Caco-2 (cell line): ENCODE measurements around the gene RAPGEF1. TPM values are rescaled to one million over a fixed set of nuclear protein-coding genes. Genes with fewer than 3 reads are reported as not detected.

Experiments used
- BruUV-seq: library from RNA; stranded (reverse); fragments of 400-500 nt; replicated peaks from 2 replicates; lab custom pipeline; 2021; lab: Mats Ljungman, UMichigan
- CTCF ChIA-PET: fragments of 300-600 bp; sonication (Branson Sonifier 250); formaldehyde crosslinking; loops from one replicate; lab custom pipeline; 2022; ENCODE audit warnings: antibody characterized with exemption; lab: Charles Lee
- POLR2A ChIA-PET: fragments of 300-600 bp; sonication (Branson Sonifier 250); formaldehyde crosslinking; loops from one replicate; lab custom pipeline; 2022; ENCODE audit warnings: antibody characterized with exemption; lab: Charles Lee
- DNase-seq, 2 experiments: peaks; one replicate each; pipeline versions ENCODE4 v3.0.0 to v3.0.0-alpha.2; 2020 to 2022
- H3K27me3 ChIP-seq: replicated peaks from 2 replicates; pipeline ENCODE4 v1.6.0; 2011; ENCODE audit warnings: low read length; ENCODE audit not compliant: control insufficient read depth, insufficient read depth
- H3K36me3 ChIP-seq: 2 replicates; pipeline ENCODE4 v1.5.1; 2011; ENCODE audit warnings: low read length; ENCODE audit not compliant: control insufficient read depth, insufficient read depth
- H3K4me1 ChIP-seq: fragments of 250-450 bp; sonication (Bioruptor Pico); 2 replicates; pipeline ENCODE4 v1.5.1; 2020; ENCODE audit warnings: mild to moderate bottlenecking
- H3K4me3 ChIP-seq: 2 replicates; pipeline ENCODE4 v1.5.1; 2011; ENCODE audit warnings: low read depth, mild to moderate bottlenecking, control low read depth, low read length
- H3K9me3 ChIP-seq: fragments of 250-450 bp; sonication (Bioruptor Pico); 2 replicates; pipeline ENCODE4 v1.5.1; 2020; ENCODE audit warnings: mild to moderate bottlenecking, moderate library complexity
- H3K27ac Mint-ChIP-seq: one replicate; pipeline ENCODE4 v1.8.0; 2022; ENCODE audit warnings: mixed read lengths; ENCODE audit not compliant: unreplicated experiment
- H3K27me3 Mint-ChIP-seq: one replicate; pipeline ENCODE4 v1.8.0; 2022; ENCODE audit warnings: mixed read lengths; ENCODE audit not compliant: insufficient read depth, unreplicated experiment
- H3K36me3 Mint-ChIP-seq: one replicate; pipeline ENCODE4 v1.8.0; 2022; ENCODE audit warnings: mild to moderate bottlenecking, mixed read lengths; ENCODE audit not compliant: insufficient read depth, unreplicated experiment
- H3K4me1 Mint-ChIP-seq: one replicate; pipeline ENCODE4 v1.8.0; 2022; ENCODE audit warnings: low read depth, mixed read lengths; ENCODE audit not compliant: unreplicated experiment
- H3K4me3 Mint-ChIP-seq: one replicate; pipeline ENCODE4 v1.8.0; 2022; ENCODE audit warnings: mild to moderate bottlenecking, moderate library complexity, mixed read lengths; ENCODE audit not compliant: unreplicated experiment
- H3K9me3 Mint-ChIP-seq: one replicate; pipeline ENCODE4 v1.8.0; 2022; ENCODE audit warnings: mixed read lengths; ENCODE audit not compliant: unreplicated experiment
- CTCF ChIP-seq, 2 experiments: fragments of 200-600 bp in 1 of 2; IDR thresholded peaks; 1 replicate in 1 of 2; 2 replicates in 1 of 2; pipeline versions ENCODE4 v1.5.1 to v1.8.0; 2011 to 2022; ENCODE audit warnings: antibody characterized with exemption in 1 of 2, control low read depth in 1 of 2, inconsistent platforms in 1 of 2, low read depth in 1 of 2, low read length in 1 of 2, mild to moderate bottlenecking in 1 of 2, moderate library complexity in 1 of 2; ENCODE audit not compliant: insufficient read depth in 1 of 2, severe bottlenecking in 1 of 2, unreplicated experiment in 1 of 2
- intact Hi-C: fragments of 100-400 bp; cut with micrococcal nuclease; formaldehyde crosslinking; loops from one replicate; pipeline ENCODE4 v1.10.0; 2022; ENCODE audit not compliant: unreplicated experiment
- total RNA-seq: library from RNA; stranded (reverse); gene quantifications from 2 replicates; pipeline ENCODE4 v1.2.3, GENCODE V29; 2022

Gene RAPGEF1
- total RNA-seq, 1 experiment from 2014 or later: 75.4 TPM

- Mint-ChIP-seq H3K27ac (no peak overlapping the region), H3K9me3 (no peaks in the 10 kb centered on the region), H3K4me3 (no peak overlapping the region), H3K36me3 (peaks cover 6% of the 10 kb centered on the region), H3K27me3 (no peaks in the 10 kb centered on the region), H3K4me1 (peaks cover 33% of the 10 kb centered on the region)
- intact Hi-C loops: loop anchor here (5.0 kb wide), 1 partner anchor 45 kb away; no protein-coding TSS in a partner anchor
- TF ChIP-seq CTCF (IDR thresholded peaks at IDR 0.05; ENCODE audit: insufficient read depth in 1 of 2, low read depth in 1 of 2, low read length in 1 of 2, severe bottlenecking in 1 of 2, unreplicated experiment in 1 of 2): no peak
- H3K4me3 ChIP-seq: no peak overlapping the region
- POLR2A ChIA-PET: no interaction called here
- peaks cover 37% of the 10 kb centered on the region for H3K4me1 ChIP-seq
- H3K36me3 ChIP-seq: no peaks in the 10 kb centered on the region
- BruUV-seq: no TSS peak
- no peaks in the 10 kb centered on the region for H3K9me3 ChIP-seq
- DNase-seq: no peak
- CTCF ChIA-PET: no interaction called here
- no peaks in the 10 kb centered on the region for H3K27me3 ChIP-seq
Observed at GRCh38 chr9:131691969-131692611, 47.8 kb downstream of the RAPGEF1 start.

GRCh38 chr9:131690941-131691573 is 48.8 kb downstream of the RAPGEF1 start:
- no peak for DNase-seq
- Histone ChIP-seq H3K4me3 (no peak overlapping the region), H3K27me3 (no peaks in the 10 kb centered on the region), H3K9me3 (no peaks in the 10 kb centered on the region), H3K36me3 (no peaks in the 10 kb centered on the region), H3K4me1 (peaks cover 37% of the 10 kb centered on the region)
- TF ChIP-seq CTCF (IDR thresholded peaks at IDR 0.05; ENCODE audit: insufficient read depth in 1 of 2, low read depth in 1 of 2, low read length in 1 of 2, severe bottlenecking in 1 of 2, unreplicated experiment in 1 of 2): no peak
- peaks cover 33% of the 10 kb centered on the region for H3K4me1 Mint-ChIP-seq
- intact Hi-C loops: loop anchor here (5.0 kb wide), 1 partner anchor 46 kb away; no protein-coding TSS in a partner anchor
- no peaks in the 10 kb centered on the region for H3K9me3 Mint-ChIP-seq
- H3K4me3 Mint-ChIP-seq: no peak overlapping the region
- H3K27me3 Mint-ChIP-seq: no peaks in the 10 kb centered on the region
- H3K36me3 Mint-ChIP-seq: peaks cover 6% of the 10 kb centered on the region
- POLR2A ChIA-PET: no interaction called here
- H3K27ac Mint-ChIP-seq: no peak overlapping the region
- CTCF ChIA-PET: no interaction called here
- BruUV-seq: no TSS peak

- intact Hi-C loops: loop anchor here (5.0 kb wide), 1 partner anchor 47 kb away; no protein-coding TSS in a partner anchor
- Histone ChIP-seq H3K27me3 (no peaks in the 10 kb centered on the region), H3K4me1 (peaks cover 37% of the 10 kb centered on the region), H3K36me3 (no peaks in the 10 kb centered on the region), H3K4me3 (no peak overlapping the region), H3K9me3 (no peaks in the 10 kb centered on the region)
- Mint-ChIP-seq H3K9me3 (no peaks in the 10 kb centered on the region), H3K27me3 (no peaks in the 10 kb centered on the region), H3K27ac (no peak overlapping the region), H3K4me1 (peaks cover 33% of the 10 kb centered on the region), H3K4me3 (no peak overlapping the region), H3K36me3 (peaks cover 6% of the 10 kb centered on the region)
- CTCF ChIA-PET: no interaction called here
- no peak for TF ChIP-seq CTCF (IDR thresholded peaks at IDR 0.05; ENCODE audit: insufficient read depth in 1 of 2, low read depth in 1 of 2, low read length in 1 of 2, severe bottlenecking in 1 of 2, unreplicated experiment in 1 of 2)
- BruUV-seq: no TSS peak
- POLR2A ChIA-PET: no interaction called here
- DNase-seq: no peak
Observed at GRCh38 chr9:131690462-131690861, 49.4 kb downstream of the RAPGEF1 start.
